GM04504 (cell line): ENCODE results near the gene MED16.
"Not testable (repeated sequence)": the region's sequence is repeated elsewhere in the genome, so short reads cannot be mapped to it uniquely, and the experiment has no call there.

Source experiments
- DNase-seq: peaks from one replicate; pipeline ENCODE4 v3.0.0-alpha.2; 2012; ENCODE audit warnings: low read depth

The MED16 gene

DNA sequence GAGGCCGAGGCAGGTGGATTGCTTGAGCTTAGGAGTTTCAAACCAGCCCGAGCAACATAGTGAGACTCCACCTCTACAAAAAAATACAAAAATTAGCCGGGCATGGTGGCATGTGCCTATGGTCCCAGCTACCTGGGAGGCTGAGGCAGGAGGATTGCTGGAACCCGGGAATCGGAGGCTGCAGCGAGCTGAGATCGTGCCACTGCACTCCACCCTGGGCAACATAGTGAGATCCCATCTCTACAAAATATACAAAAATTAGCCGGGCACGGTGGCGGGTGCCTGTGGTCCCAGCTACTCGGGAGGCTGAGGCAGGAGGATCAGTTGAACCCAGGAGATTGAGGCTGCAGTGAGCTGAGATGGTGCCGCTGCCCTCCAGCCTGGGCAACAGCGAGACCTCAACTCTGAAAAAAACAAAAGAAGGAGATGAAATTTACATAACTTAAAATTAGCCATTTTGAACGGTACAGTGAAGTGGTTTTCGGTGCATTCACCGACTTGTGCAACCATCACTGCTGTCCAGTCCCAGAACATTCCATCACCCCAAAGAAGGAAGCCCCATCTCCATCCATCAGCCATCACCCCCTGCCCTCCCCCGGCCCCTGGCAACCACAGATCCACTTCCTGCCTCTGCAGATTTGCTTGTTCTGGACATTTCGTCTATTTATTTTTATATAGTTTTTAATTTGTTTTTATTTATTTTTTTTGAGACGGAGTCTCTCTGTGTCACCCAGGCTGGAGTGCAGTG, 66.9 kb downstream of the MED16 start:
- DNase-seq = no peak

DNA sequence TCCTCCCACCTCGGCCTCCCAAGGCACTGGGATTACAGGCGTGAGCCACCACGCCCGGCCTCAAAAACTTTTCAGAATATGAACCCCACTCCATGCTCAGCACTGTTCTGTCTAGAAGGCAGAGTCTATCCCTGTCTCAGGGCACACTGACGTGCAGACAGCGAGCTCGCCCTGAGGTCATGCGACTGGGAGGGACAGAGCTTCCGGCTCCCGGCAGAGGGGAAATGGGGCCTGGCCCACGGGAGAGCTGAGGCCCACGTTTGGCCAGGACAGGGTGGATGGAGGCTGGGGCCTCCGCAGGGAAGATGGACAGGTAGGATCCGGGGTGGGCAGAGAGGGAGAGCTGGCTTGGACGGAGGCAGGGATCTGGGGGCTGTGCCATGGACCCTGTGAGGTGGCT, 68.1 kb downstream of the MED16 start:
- DNase-seq = no peak

DNA sequence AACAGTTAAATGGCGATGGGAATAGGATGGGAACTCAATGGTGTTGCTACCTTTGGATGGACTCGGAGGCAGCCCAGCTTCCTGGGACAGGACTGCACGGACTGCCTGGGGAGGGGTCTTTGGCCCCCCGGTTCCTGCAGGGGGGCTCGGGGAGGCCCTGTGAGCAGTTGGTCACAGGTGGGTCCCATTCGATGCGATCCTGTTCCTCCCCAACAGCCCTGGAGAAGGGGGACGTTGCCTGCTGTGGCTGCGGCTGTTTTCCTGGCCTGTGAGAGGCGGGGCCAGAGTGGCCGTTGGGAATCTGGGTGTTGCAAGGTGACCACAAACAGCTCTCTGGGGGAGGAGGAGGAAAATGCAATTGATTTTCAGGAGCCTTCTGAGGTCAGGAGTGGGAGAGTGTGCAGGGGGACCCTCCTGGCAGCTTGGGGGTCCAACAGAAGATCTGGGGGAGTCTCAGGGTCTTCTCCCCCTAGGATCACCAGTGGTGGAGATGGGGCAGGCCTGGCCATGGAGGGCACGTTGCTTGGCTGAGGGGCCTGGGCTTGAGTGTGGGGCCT, 69.3 kb downstream of the MED16 start:
- no peak for DNase-seq

DNA sequence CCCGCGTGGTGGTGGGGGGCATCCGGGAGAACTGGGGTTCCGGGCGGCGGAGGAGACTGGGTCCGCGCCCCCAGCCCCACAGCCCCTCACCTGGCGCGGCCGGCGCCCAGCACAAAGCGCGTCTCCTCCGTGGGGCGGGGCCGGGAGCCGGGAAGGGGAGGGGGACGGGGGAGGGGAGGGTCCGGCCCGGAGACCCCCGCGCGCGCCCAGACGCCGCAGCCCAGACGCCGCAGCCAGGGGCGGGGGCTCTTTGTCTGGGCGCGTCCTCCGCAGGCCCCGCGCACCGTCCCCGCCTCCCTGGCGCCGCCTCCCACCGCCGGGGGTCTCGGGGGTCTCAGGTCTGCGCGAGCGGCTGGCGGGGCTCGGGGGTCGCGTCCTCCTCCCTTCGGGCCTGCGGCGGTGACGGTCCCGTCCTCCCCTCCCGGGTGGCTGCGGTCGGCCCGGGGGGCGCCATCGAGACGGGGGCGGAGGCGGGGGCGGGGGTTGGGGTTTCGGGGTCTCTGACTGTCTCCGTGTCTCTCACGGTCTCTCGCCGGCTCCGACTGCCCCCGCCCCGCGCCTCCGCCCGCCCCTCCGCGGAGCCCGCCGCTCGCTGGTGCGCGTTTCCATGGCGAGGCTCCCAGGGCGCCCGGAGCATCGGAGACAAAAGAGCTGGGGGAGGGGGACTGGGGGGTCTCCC, 71.0 kb downstream of the MED16 start, which contains the start of gene PLPPR3:
Gene PLPPR3 (minus strand): TSS at position 131 of the 679 bp plus-strand sequence. CDS start 396 bp downstream, outside the sequence.
- DNase-seq = no peak

DNA sequence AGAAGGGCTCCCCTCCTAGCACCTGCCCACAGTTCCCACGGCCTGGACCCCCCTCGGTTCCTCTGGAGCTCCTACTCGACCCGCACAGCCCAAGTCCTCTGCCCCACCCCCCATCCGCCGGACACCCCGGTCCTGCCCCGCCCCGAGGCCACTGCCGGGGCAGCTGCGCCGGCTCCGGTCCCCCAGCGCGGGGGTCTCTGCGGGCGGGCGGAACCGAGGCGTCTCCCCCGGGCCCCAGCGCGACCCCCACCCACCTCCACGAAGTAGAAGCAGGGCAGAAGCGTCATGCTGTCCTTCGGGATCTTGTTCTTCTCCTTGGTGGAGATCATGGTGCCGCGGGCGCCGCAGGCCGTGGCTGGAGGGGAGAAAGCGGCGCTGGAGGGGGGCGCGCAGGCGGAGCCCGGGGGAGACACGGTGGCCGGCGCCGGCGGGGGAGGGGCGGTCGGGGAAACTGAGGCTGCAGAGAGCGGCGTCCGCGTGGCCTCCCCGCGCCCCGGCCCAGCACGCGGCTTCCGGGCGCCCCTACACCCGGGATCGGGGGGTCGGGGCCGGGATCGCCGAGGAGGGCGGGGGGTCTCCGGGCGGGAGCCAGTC, 71.7 kb downstream of the MED16 start:
- DNase-seq = no peak

DNA sequence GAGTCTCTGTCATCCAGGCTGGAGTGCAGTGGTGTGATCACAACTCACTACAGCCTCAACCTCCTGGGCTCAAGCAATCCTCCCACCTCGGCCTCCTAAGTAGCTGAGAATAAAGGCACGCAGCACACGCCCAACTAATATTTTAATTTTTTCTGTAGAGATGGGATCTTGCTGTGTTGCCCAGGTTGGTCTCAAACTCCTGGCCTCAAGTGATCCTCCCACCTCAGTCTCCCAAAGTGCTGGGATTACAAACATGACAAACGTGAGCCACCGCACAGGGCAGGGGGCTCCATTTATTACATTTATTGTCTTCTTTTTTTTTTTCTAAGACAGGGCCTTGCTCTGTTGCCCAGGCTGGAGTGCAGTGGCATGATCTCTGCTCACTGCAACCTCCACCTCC, 72.8 kb downstream of the MED16 start:
- DNase-seq = not testable (repeated sequence)
